ENCODE results near the gene GYS1.

GYS1 gene

GRCh38 chr19:49017666-49018351 is 24.7 kb upstream of the GYS1 start:
- DNase-seq: peak; percentile 58

DNA sequence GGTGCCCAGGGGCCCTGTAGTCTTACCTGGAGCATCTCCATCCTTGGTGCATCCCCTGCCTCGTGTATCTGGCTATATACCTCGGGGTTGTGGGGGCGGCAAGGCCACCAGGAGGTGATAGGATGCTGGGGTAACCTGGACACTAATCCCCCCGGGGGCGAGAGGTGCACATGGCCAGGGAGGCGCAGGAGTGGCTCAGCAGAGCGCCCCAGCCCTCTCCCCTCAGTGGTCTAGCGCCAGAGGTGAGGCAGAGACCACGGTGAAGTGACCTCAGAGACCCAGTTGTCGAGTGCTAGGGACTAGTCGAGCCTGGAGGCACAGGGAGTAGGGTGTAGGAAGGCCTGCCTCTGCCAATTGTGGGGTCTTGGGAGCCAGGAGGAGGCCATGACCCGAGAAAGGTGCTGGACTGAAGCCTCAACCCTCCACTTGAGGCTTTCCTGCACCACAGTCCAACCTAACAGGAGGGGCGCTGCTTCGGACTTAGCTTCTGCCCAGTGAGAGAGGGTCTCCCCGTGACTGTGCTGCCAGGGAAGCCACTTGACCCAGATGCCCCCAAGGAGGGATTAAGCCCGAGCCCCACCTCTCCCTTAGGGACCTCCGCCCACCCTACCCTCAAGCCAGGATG is 24.0 kb upstream of the GYS1 start, which contains the start of gene LHB:
TSS of gene LHB (minus strand) at position 51 of the 625 bp plus-strand sequence. CDS start at position 41, 10 bp downstream.
- no peak for DNase-seq

DNA sequence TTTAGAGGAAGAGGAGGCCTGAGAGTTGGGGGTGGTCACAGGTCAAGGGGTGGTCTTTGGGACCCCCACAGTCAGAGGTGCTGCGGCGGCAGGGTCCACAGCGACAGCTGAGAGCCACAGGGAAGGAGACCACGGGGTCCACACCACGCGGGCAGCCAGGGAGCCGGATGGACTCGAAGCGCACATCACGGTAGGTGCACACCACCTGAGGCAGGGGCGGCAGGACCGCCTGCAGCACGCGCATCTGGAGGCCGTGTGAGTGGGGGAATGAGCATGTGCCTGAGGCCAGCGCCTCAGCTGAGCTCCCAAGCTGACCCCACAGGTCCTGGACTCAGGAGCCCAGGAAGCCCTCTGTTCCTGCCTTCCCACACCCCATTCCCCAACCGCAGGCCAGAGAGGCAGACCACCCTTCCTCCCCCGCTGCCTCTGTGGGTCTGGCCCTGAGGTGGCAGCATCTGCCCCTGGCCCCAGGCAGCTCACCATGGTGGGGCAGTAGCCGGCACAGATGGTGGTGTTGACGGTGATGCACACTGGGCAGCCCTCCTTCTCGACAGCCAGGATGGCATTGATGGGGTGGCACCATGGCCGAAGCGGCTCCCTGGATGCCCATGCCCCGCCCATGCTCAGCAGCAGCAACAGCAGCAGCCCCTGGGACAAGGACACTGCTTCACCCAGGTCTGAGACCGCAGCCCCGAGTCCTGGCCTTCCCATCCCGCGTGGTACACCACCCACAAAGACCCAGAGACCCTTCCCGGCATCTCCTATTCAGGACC is 23.1 kb upstream of the GYS1 start:
- DNase-seq: no peak

GRCh38 chr19:49014870-49015255 is 21.8 kb upstream of the GYS1 start:
- no peak for DNase-seq

DNA sequence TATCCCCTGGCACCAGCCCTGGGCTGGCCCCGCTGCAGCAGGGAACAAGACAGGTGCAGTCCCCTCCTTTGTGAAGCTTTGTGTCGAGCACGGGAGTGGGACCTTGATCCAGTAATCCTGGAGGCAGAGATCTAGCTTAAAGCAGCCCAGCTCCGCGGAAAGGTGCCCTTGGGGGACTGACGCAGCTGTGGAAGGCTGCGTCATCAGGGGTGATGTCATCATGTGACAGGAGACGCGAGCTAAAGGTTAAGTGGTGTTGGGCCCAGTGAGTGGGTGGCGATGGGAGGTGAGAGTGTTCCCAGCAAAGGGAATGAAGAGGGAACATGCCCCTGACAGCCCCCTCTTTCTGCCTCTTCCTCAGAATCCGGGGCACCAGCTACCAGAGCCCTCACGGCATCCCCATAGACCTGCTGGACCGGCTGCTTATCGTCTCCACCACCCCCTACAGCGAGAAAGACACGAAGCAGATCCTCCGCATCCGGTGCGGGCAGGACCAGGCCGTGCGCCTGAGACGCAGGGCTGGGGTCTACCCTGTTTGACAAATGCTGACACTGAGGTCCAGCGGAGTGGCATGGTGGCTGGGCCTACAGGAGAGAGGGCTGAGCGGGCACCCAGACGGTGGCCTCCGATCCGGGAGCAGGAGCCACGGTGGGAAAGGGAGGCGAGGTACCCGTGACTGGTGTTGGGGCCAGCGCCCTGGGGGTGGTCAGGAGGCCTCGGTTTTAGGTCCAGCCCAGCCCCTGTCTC is 21.2 kb upstream of the GYS1 start:
- no peak for DNase-seq

DNA sequence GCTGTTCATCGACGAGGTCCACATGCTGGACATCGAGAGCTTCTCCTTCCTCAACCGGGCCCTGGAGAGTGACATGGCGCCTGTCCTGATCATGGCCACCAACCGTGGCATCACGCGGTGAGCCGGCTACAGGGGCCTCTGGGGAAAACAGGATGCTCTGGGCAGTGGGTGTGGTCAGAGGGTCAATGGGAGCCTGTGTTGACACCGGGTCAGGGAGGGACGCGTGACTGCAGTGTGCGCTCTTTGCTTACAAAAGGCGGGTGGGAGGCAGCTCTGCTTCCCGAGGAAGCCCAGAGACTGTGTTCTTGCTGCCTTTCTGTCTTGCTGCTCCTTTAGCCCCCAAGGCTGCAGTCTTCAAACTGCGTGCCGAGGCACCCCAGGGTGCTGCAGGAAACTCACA is 18.1 kb upstream of the GYS1 start:
- DNase-seq: no peak

- no peak for DNase-seq
These were observed 17.3 kb upstream of the GYS1 start for GRCh38 chr19:49010453-49010852.

DNA sequence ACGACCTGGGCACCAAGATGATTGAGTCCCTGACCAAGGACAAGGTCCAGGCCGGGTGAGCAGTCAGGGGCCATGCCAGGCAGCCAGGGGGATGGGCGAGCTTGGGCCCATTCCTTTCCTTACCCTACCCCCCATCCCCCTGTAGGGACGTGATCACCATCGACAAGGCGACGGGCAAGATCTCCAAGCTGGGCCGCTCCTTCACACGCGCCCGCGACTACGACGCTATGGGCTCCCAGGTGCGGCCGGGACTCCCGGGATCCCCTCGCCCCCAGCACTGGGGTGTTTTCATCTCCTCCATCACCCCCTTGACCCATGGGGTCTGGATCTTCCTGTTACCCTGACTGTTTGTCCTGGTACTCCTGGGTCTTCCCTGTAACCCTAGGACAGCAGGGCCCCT is 16.7 kb upstream of the GYS1 start:
- no peak for DNase-seq

DNA sequence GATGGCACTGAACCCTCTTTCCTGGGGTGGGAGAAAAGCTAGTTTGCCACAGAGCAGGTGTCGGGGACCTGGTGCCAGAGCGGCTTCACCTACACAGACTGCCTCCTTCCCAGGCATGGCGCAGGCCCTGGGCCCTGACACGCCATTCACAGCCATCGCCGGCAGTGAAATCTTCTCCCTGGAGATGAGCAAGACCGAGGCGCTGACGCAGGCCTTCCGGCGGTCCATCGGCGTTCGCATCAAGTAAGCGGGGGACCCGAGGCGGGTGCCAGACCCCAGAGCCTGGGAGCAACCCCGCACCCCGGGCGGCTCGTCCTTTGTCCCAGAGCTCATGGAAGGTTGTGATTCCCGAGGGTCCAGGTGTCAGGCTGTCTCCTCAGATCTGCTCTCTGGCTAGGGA is 13.8 kb upstream of the GYS1 start:
- DNase-seq: no peak

GRCh38 chr19:49004964-49005614 is 12.0 kb upstream of the GYS1 start:
- no peak for DNase-seq

- DNase-seq: no peak
These were observed 11.0 kb upstream of the GYS1 start for GRCh38 chr19:49004133-49004532.

DNA sequence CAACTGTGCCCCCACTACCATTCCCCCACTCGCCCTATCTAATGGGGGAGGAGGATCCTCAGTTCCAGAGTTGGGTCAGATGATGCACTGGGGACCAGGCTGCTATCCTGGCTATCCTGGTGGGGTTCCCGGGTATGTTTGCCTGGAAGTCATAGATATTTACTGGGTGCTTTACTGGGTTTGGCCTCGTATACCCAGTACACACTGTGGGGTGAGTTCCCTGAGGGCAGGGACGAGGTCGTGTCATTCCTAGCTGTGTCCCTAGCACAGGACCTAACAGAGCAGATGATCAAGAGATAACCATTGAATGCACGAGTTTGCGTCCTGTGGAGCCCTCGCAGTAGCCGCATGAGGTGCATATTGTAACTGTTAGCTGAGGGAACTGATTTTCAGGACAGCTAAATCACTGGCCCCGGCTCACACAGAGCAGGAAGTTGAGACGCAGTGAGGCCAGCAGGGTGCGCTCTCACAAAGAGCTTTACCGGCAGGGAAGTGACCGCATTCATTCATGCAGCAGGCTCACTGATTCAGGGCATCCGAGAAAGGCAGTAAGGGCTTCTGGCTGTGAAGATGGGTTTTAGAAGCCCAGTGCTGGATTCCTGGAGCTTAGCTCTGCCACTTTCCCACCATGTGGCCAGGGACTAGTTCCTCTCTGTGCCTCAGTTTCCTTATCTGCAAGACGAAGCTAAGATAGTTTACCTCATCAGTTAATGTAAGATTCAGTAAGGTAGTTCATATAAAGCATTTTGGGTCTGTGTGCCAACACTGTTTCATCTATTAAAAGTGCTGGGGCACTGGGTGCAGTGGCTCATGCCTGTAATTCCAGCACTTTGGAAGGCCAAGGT is 6.6 kb upstream of the GYS1 start:
- DNase-seq: peak; percentile 54

DNA sequence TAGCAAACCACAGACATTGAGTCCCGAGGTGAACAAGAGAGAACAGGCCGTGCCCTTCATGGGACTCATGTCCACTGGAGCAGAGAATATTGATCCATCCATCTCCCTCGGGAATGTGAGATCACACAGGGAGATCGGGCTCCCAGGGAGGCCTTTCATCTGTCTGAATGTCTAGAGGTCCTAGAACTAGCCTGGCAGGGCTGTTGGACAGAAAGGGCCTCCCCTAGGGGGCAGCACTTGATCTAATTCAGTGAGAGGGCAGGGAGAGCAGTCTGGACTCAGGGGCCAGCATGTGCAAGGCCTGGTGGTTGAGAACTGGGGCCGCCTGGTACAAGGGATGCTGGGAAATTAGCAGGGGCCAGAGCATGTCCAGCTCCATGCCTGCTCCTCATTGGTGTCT is 4.9 kb upstream of the GYS1 start:
- DNase-seq: peak; percentile 50

DNA sequence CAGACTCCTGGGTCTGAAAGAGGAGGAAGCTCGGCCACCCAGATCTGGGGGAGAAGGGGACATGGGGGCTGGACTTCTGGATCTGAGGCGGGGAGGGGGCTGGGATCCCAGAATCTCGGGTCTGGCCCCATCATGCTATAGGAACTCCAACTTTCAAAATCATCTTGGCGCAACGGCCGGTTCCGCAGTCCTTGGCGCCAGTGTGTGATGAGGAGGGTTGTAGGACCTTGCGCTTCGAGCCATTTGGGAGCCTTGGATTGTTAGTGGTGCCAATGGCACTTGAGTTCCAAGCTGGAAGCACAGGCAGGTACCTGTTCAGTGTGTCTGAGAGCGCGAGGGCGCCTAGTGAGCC is 902 bp upstream of the GYS1 start:
- no peak for DNase-seq

- DNase-seq: no peak
These were observed 431 bp downstream of the GYS1 start for GRCh38 chr19:48992581-48993174.

GRCh38 chr19:48991873-48992580 is 1.1 kb downstream of the GYS1 start:
- no peak for DNase-seq

DNA sequence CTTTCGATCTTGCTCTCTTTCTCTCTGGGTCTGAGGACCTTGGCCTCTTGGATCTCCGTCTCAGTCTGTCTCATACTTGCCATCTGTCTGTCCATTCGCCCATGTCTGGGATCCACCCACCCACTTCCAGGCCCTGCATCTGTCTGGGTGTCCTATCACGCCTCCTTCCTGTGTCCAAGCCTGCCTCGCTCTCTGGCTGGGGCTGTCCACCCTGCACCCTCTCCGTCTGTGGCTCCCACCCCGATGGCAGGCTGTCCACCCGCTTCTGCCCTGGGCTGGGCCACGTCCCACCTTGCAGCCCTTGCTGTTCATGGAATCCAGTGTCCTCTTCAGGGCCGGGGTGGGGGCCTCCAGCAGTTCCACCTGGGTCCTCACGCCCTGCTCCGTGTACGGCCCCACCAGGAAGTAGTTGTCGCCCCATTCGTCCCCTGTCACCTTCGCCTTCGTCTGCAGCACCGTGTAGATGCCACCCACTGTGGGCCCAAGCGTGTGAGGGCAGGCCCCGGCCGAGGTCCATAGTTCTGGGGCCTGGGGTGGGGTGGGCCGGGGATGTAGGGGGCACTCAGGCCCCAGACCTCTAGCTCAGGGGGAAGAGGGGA is 2.0 kb downstream of the GYS1 start:
- DNase-seq: no peak

- DNase-seq: no peak
These were observed 2.7 kb downstream of the GYS1 start for GRCh38 chr19:48990400-48990799.

DNA sequence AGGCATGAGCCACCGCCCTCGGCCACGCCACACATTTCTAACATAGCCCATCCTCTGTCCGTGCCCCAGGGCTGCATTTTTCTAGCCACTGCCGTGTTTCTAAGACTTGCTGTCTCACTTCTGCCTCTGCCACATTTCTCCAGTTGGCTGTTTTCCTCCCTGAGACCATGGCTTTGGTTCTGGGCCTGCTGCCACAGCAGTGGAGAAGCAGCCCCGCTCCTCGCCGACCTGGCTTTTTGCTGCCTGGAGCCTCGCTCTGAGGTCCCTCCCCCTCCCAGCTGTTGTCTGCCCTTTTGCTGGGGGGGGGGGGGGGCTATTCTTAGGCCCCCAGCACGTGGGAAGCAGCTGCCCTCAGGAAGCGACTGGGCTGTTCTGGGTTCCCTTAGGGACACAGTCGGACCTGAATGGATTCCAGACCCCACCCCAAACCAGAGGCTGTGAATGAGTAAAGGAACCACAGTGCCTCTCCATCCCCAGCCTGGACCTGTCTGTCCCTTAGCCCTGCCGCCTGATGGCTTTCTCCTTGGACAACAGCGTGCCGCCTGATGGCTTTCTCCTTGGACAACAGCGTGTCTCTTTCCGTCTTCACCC is 3.3 kb downstream of the GYS1 start:
- DNase-seq: no peak

GRCh38 chr19:48988860-48989259 is 4.2 kb downstream of the GYS1 start:
- DNase-seq: no peak
